ENCODE measurements around the gene AHNAK2.
"Not testable (repeated sequence)": the region's sequence is repeated elsewhere in the genome, so short reads cannot be mapped to it uniquely, and the experiment has no call there.

AHNAK2 gene

GRCh38 chr14:104950021-104950420 lies 28.2 kb downstream of the AHNAK2 start:
- no peaks in the 10 kb centered on the region for H3K27me3 ChIP-seq (ENCODE audit: control insufficient read depth, low read length)
- no peaks in the 10 kb centered on the region for H3K9me3 ChIP-seq (ENCODE audit: control insufficient read depth, insufficient read depth, low read length)
- TF ChIP-seq CTCF (IDR thresholded peaks at IDR 0.05; ENCODE audit: low read depth, low read length, poor library complexity, severe bottlenecking) (no peak), EZH2phosphoT487 (IDR thresholded peaks at IDR 0.05; ENCODE audit: borderline replicate concordance, low read length) (no peak)

GRCh38 chr14:104949406-104949955 lies 28.7 kb downstream of the AHNAK2 start:
- not testable (repeated sequence) for H3K4me1 ChIP-seq (ENCODE audit: control insufficient read depth, low read length); H3K4me2 ChIP-seq (ENCODE audit: low read length); H3K36me3 ChIP-seq (ENCODE audit: control insufficient read depth, low read length); H4K20me1 ChIP-seq (ENCODE audit: control insufficient read depth, insufficient read depth, low read depth, low read length); H3K27ac ChIP-seq (ENCODE audit: low read depth, low read length); H3K9me3 ChIP-seq (ENCODE audit: control insufficient read depth, insufficient read depth, low read length); H3F3A ChIP-seq (ENCODE audit: control insufficient read depth, insufficient read depth); H3K27me3 ChIP-seq (ENCODE audit: control insufficient read depth, low read length); H3K79me2 ChIP-seq (ENCODE audit: control insufficient read depth, low read length); H3K9me2 ChIP-seq (replicated peaks; ENCODE audit: control insufficient read depth, low read length); H3K4me3 ChIP-seq (ENCODE audit: low read length)

More at GRCh38 chr14:104950021-104950420, 28.2 kb downstream of the AHNAK2 start:
- H4K20me1 ChIP-seq (ENCODE audit: control insufficient read depth, insufficient read depth, low read depth, low read length), result no peaks in the 10 kb centered on the region
- H3K4me2 ChIP-seq (ENCODE audit: low read length), result no peak overlapping the region
- no peaks in the 10 kb centered on the region for H3K4me1 ChIP-seq (ENCODE audit: control insufficient read depth, low read length)
- H3K9me2 ChIP-seq (replicated peaks; ENCODE audit: control insufficient read depth, low read length), result no peaks in the 10 kb centered on the region
- no peaks in the 10 kb centered on the region for H3K36me3 ChIP-seq (ENCODE audit: control insufficient read depth, low read length)
- no peaks in the 10 kb centered on the region for H3K79me2 ChIP-seq (ENCODE audit: control insufficient read depth, low read length)
- no peaks in the 10 kb centered on the region for H3F3A ChIP-seq (ENCODE audit: control insufficient read depth, insufficient read depth)
- no peak overlapping the region for H3K27ac ChIP-seq (ENCODE audit: low read depth, low read length)
- no peak overlapping the region for H3K4me3 ChIP-seq (ENCODE audit: low read length)

GRCh38 chr14:104948736-104949031 lies 29.5 kb downstream of the AHNAK2 start:
- Histone ChIP-seq H3K9me3 (ENCODE audit: control insufficient read depth, insufficient read depth, low read length) (no peaks in the 10 kb centered on the region), H3K4me1 (ENCODE audit: control insufficient read depth, low read length) (no peaks in the 10 kb centered on the region), H3K27ac (ENCODE audit: low read depth, low read length) (no peak overlapping the region), H3F3A (ENCODE audit: control insufficient read depth, insufficient read depth) (no peaks in the 10 kb centered on the region), H3K36me3 (ENCODE audit: control insufficient read depth, low read length) (no peaks in the 10 kb centered on the region), H3K4me2 (ENCODE audit: low read length) (no peak overlapping the region), H3K27me3 (ENCODE audit: control insufficient read depth, low read length) (no peaks in the 10 kb centered on the region), H4K20me1 (ENCODE audit: control insufficient read depth, insufficient read depth, low read depth, low read length) (no peaks in the 10 kb centered on the region), H3K9me2 (replicated peaks; ENCODE audit: control insufficient read depth, low read length) (no peaks in the 10 kb centered on the region), H3K79me2 (ENCODE audit: control insufficient read depth, low read length) (no peaks in the 10 kb centered on the region), H3K4me3 (ENCODE audit: low read length) (no peak overlapping the region)
- TF ChIP-seq CTCF (IDR thresholded peaks at IDR 0.05; ENCODE audit: low read depth, low read length, poor library complexity, severe bottlenecking) (no peak), EZH2phosphoT487 (IDR thresholded peaks at IDR 0.05; ENCODE audit: borderline replicate concordance, low read length) (no peak)

- not testable (repeated sequence) for H4K20me1 ChIP-seq (ENCODE audit: control insufficient read depth, insufficient read depth, low read depth, low read length); H3K9me2 ChIP-seq (replicated peaks; ENCODE audit: control insufficient read depth, low read length); H3K27ac ChIP-seq (ENCODE audit: low read depth, low read length); H3K4me1 ChIP-seq (ENCODE audit: control insufficient read depth, low read length); H3K79me2 ChIP-seq (ENCODE audit: control insufficient read depth, low read length); H3K36me3 ChIP-seq (ENCODE audit: control insufficient read depth, low read length); H3K27me3 ChIP-seq (ENCODE audit: control insufficient read depth, low read length); H3K4me3 ChIP-seq (ENCODE audit: low read length); H3F3A ChIP-seq (ENCODE audit: control insufficient read depth, insufficient read depth); H3K9me3 ChIP-seq (ENCODE audit: control insufficient read depth, insufficient read depth, low read length); H3K4me2 ChIP-seq (ENCODE audit: low read length)
These were observed 30.1 kb downstream of the AHNAK2 start for GRCh38 chr14:104947881-104948735.

- H4K20me1 ChIP-seq (ENCODE audit: control insufficient read depth, insufficient read depth, low read depth, low read length); H3K4me2 ChIP-seq (ENCODE audit: low read length); H3K9me3 ChIP-seq (ENCODE audit: control insufficient read depth, insufficient read depth, low read length); H3K36me3 ChIP-seq (ENCODE audit: control insufficient read depth, low read length); H3K4me3 ChIP-seq (ENCODE audit: low read length); H3F3A ChIP-seq (ENCODE audit: control insufficient read depth, insufficient read depth); H3K9me2 ChIP-seq (replicated peaks; ENCODE audit: control insufficient read depth, low read length); H3K27me3 ChIP-seq (ENCODE audit: control insufficient read depth, low read length); H3K79me2 ChIP-seq (ENCODE audit: control insufficient read depth, low read length); H3K4me1 ChIP-seq (ENCODE audit: control insufficient read depth, low read length); H3K27ac ChIP-seq (ENCODE audit: low read depth, low read length): not testable (repeated sequence)
These were observed 31.0 kb downstream of the AHNAK2 start for GRCh38 chr14:104947201-104947600.

GRCh38 chr14:104945986-104946965 lies 31.9 kb downstream of the AHNAK2 start:
- not testable (repeated sequence) for H3F3A ChIP-seq (ENCODE audit: control insufficient read depth, insufficient read depth); H3K36me3 ChIP-seq (ENCODE audit: control insufficient read depth, low read length); H3K27me3 ChIP-seq (ENCODE audit: control insufficient read depth, low read length); H3K4me3 ChIP-seq (ENCODE audit: low read length); H3K4me2 ChIP-seq (ENCODE audit: low read length); H4K20me1 ChIP-seq (ENCODE audit: control insufficient read depth, insufficient read depth, low read depth, low read length); H3K4me1 ChIP-seq (ENCODE audit: control insufficient read depth, low read length); H3K27ac ChIP-seq (ENCODE audit: low read depth, low read length); H3K79me2 ChIP-seq (ENCODE audit: control insufficient read depth, low read length); H3K9me3 ChIP-seq (ENCODE audit: control insufficient read depth, insufficient read depth, low read length); H3K9me2 ChIP-seq (replicated peaks; ENCODE audit: control insufficient read depth, low read length)

Measured in DOHH2 (cell line).